VCaP (cell line): ENCODE results near the gene HDAC4.

Experiments used
- H3K27ac ChIP-seq: fragments of 450-650 bp; 2 replicates; pipeline ENCODE4 v1.5.1; 2017
- CTCF ChIP-seq: fragments of 450-650 bp; conservative IDR thresholded peaks from 2 replicates; pipeline ENCODE4 v1.5.1; 2017; ENCODE audit warnings: mild to moderate bottlenecking, moderate library complexity

Gene HDAC4

GRCh38 chr2:239046822-239047221 lies 354.0 kb downstream of the HDAC4 start:
- TF ChIP-seq CTCF: no peak
- H3K27ac ChIP-seq: no peak overlapping the region

GRCh38 chr2:239044336-239044735 lies 356.5 kb downstream of the HDAC4 start:
- TF ChIP-seq CTCF: no peak
- no peak overlapping the region for H3K27ac ChIP-seq

GRCh38 chr2:239043326-239043725 lies 357.5 kb downstream of the HDAC4 start:
- no peak overlapping the region for H3K27ac ChIP-seq
- TF ChIP-seq CTCF: no peak

- no peak overlapping the region for H3K27ac ChIP-seq
- no peak for TF ChIP-seq CTCF
These were observed 358.1 kb downstream of the HDAC4 start for GRCh38 chr2:239042551-239043320.

GRCh38 chr2:239042046-239042445 lies 358.8 kb downstream of the HDAC4 start:
- TF ChIP-seq CTCF: no peak
- no peak overlapping the region for H3K27ac ChIP-seq

GRCh38 chr2:239041062-239041461 lies 359.8 kb downstream of the HDAC4 start:
- H3K27ac ChIP-seq: no peak overlapping the region
- no peak for TF ChIP-seq CTCF

- TF ChIP-seq CTCF: no peak
- H3K27ac ChIP-seq: no peak overlapping the region
These were observed 360.6 kb downstream of the HDAC4 start for GRCh38 chr2:239040152-239040761.
